Heart right ventricle (tissue), 16 donors: ENCODE data around the gene ARL6IP5. TPM values are rescaled to one million over a fixed set of nuclear protein-coding genes. Genes with fewer than 3 reads are reported as not detected.
A peak's percentile ranks its signal among the peaks of the same experiment; 100 is the strongest.

ENCODE experiments used
- ATAC-seq, 8 donors: fragments of 200-7000 bp; cut with Tn5 transposase; one replicate each; pipeline ENCODE4 v1.9.1; 2020; ENCODE audit warnings: mild to moderate bottlenecking in 8 of 8, moderate library complexity in 8 of 8, moderate number of reproducible peaks in 1 of 8
- DNase-seq, 2 donors: peaks; one replicate each; pipeline ENCODE4 v3.0.0-alpha.2; 2020
- H3K27ac ChIP-seq, 10 donors: fragments of 200-600 bp; sonication (generic) in 2 of 10; one replicate each; pipeline versions ENCODE4 v1.5.0 to v1.8.0; 2020 to 2022; ENCODE audit warnings: mild to moderate bottlenecking in 3 of 10
- H3K27me3 ChIP-seq, 7 donors: fragments of 200-600 bp; one replicate each; pipeline ENCODE4 v1.8.0; 2021 to 2022; ENCODE audit warnings: mild to moderate bottlenecking in 2 of 7
- H3K36me3 ChIP-seq, 9 donors: fragments of 200-600 bp; sonication (generic) in 1 of 9; one replicate each; pipeline versions ENCODE4 v1.5.0 to v1.8.0; 2020 to 2022; ENCODE audit warnings: mild to moderate bottlenecking in 2 of 9
- H3K4me1 ChIP-seq, 9 donors: fragments of 200-600 bp; sonication (generic) in 1 of 9; one replicate each; pipeline versions ENCODE4 v1.5.0 to v1.8.0; 2020 to 2022; ENCODE audit warnings: mild to moderate bottlenecking in 4 of 9
- H3K4me3 ChIP-seq, 10 donors: fragments of 200-600 bp; sonication (generic) in 2 of 10; one replicate each; pipeline versions ENCODE4 v1.5.0 to v1.8.0; 2020 to 2022; ENCODE audit warnings: mild to moderate bottlenecking in 7 of 10, moderate library complexity in 2 of 10
- H3K9me3 ChIP-seq, 11 donors: fragments of 200-600 bp in 10 of 11; sonication (generic) in 2 of 11; one replicate each; pipeline versions ENCODE4 v1.5.0 to v1.8.0; 2013 to 2022; ENCODE audit warnings: mild to moderate bottlenecking in 2 of 11, control low read depth in 1 of 11, moderate library complexity in 1 of 11
- WGBS, 2 donors: extraction: QIAGEN DNeasy Blood & Tissue Kit; methylation state at CpG; one replicate each; pipeline ENCODE4 v1.1.7; 2013; ENCODE audit warnings: inconsistent platforms in 1 of 2; 5-methylcytosine and 5-hydroxymethylcytosine counted together
- intact Hi-C, 10 donors: fragments of 100-400 bp; cut with DNase I; formaldehyde crosslinking; loops; one replicate each; pipeline versions ENCODE4 v1.11.1 to v1.14.2; 2022
- polyA plus RNA-seq, 2 donors: library from polyadenylated mRNA; stranded (reverse); fragments of 200-250 nt; gene quantifications; one replicate each; pipeline ENCODE4 v1.2.3, GENCODE V29; 2013
- total RNA-seq, 10 donors: library from RNA; stranded (reverse); fragmentation: NEBNext Ultra II Directional in 3 of 10; extraction: Animal tissue kit (Norgen Biotek cat#: 25700) in 3 of 10; gene quantifications; one replicate each; pipeline versions ENCODE4 v1.2.1 to v1.2.4, GENCODE V29; 2021 to 2023
- TF ChIP-seq, protein P1 (sequence below), 9 donors: fragments of 200-600 bp; sonication (generic) in 2 of 9; IDR thresholded peaks; one replicate each; pipeline versions ENCODE4 v1.5.0 to v1.8.0; 2021 to 2022; ENCODE audit warnings: antibody characterized with exemption in 9 of 9, mild to moderate bottlenecking in 5 of 9, moderate library complexity in 1 of 9
- donor health status: Arrhythmogenic right ventricular cardiomyopathy.
- donor health status: ischemic (EF 13 %, LVEDD 7.1; RV severe dilation, severe dysfunction).
- donor health status: healthy with polysubstance abuse.
- donor health status: DM: no; HTN: yes; CAD: no.
- donor health status: DM: no; HTN: no; CAD: no.
- donor health status: ischemic (EF 25% LVEDD 6.9; RV normal size, moderate dysfunction).
- donor health status: ischemic (EF 25% LVEDD 5.7; RV mildly dilated, moderate dysfunction).
- donor health status: healthy.
- donor health status: DM: yes; HTN: yes; CAD: no.
- donor health status: Ischemic cardiomyopathy.
- donor health status: ischemic (EF 35%, LVEDD 5.7; RV mildly dilated, moderate dysfunction).
- donor health status: nonischemic (EF 11% LVEDD 7.7; RV severe dilation, severe dysfunction).
- donor health status: DM: yes; HTN: yes; CAD: no.
- donor health status: PGD.
- donor health status: ischemic (EF 29% LVEDD 5.4; RV normal size, mild dysfunction).
- donor health status: nonischemic (EF 23%, LVEDD 6.1; RV moderate dilation, normal function).

Gene ARL6IP5
- total and polyA plus RNA-seq, 12 donors = 151 to 226 (median 195) TPM

DNA sequence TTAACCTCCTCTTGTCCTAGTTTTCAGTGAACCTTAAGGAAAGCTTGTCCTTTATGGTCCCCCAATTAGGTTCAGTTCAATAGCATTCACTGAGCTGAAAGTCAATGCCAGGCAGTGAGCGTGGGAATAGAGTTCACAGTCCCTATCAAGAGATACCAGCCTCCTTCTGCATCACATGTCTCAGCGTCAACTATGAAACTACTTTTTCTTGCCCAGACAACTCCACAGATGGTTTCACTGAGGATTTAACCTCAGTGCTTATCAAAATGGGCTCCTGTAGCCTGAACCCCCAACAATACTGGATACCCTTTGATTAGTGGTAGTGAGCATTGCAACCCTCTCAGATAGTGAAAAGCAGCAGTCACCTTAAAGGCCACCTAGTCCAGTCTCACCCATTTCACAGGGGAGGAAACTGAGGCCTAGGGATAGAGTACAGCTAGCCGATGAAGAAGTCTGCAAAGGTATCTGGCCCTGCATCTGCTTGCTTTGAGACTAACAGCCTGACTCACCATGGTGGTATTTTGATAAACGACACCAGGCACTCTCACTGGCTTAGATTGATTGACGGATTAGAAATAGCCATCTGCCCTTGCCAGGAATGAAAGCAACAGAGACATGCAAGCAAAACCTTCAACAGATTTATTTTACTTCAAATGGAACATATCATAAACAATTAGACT lies 3.0 kb upstream of the ARL6IP5 start:
- 56 to 63% methylated on average over 5 of the region's 5 CpGs for WGBS, 2 donors
- intact Hi-C loops = loop anchor here in 3 of 10 donors (5.0 kb wide), 2 partner anchors 36 to 41 kb away; partner anchors contain the start of gene LMOD3 (in 2 of the 3)
- peaks cover 0 to 6% (median 0%) of the 10 kb centered on the region in 9 donors for H3K36me3 ChIP-seq
- ATAC-seq (no peak), DNase-seq (no peak)
- no peak overlapping the region for H3K4me3 ChIP-seq
- H3K27me3 ChIP-seq = no peaks in the 10 kb centered on the region
- H3K27ac ChIP-seq = peak overlapping the region in 7 of 10 donors; percentile 41 to 96 (median 95)
- TF ChIP-seq, protein P1, sequence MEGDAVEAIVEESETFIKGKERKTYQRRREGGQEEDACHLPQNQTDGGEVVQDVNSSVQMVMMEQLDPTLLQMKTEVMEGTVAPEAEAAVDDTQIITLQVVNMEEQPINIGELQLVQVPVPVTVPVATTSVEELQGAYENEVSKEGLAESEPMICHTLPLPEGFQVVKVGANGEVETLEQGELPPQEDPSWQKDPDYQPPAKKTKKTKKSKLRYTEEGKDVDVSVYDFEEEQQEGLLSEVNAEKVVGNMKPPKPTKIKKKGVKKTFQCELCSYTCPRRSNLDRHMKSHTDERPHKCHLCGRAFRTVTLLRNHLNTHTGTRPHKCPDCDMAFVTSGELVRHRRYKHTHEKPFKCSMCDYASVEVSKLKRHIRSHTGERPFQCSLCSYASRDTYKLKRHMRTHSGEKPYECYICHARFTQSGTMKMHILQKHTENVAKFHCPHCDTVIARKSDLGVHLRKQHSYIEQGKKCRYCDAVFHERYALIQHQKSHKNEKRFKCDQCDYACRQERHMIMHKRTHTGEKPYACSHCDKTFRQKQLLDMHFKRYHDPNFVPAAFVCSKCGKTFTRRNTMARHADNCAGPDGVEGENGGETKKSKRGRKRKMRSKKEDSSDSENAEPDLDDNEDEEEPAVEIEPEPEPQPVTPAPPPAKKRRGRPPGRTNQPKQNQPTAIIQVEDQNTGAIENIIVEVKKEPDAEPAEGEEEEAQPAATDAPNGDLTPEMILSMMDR (IDR thresholded peaks at IDR 0.05) = no peak
- H3K4me1 ChIP-seq = peaks cover 7 to 81% (median 66%) of the 10 kb centered on the region in 9 donors
- no peaks in the 10 kb centered on the region for H3K9me3 ChIP-seq

GRCh38 chr3:69082361-69082760 lies 2.4 kb upstream of the ARL6IP5 start:
- 74 to 75% methylated on average over 2 of the region's 2 CpGs for WGBS, 2 donors
- H3K27me3 ChIP-seq = no peaks in the 10 kb centered on the region
- peaks cover 11 to 85% (median 72%) of the 10 kb centered on the region in 9 donors for H3K4me1 ChIP-seq
- no peak for DNase-seq
- H3K27ac ChIP-seq = peak overlapping the region in 8 of 10 donors; percentile 37 to 96 (median 82)
- intact Hi-C loops = loop anchor here in 3 of 10 donors (5.0 kb wide), 2 partner anchors 35 to 40 kb away; partner anchors contain the start of gene LMOD3 (in 2 of the 3)
- H3K36me3 ChIP-seq = no peaks in the 10 kb centered on the region
- H3K4me3 ChIP-seq = no peak overlapping the region
- no peak for ATAC-seq
- TF ChIP-seq, protein P1 (IDR thresholded peaks at IDR 0.05) = no peak
- H3K9me3 ChIP-seq = no peaks in the 10 kb centered on the region

DNA sequence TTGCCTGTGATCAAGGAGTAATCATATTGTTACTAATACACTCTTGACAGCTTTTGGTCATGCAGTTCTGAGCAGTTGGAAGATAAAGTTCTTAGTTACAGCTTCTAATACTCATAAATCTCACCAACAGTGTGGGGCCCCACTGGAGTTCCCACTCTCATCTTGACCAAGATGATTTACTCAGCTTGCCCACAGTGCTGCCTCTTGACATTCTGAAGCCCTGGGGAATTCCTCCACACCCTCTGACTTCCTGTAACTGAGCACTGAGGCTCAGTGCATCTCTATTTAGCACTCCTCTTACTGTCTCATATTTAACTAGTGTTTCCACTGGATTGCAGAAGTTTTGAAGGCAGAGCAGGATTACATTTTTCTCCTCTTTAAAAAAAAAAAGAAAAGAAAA lies 1.9 kb upstream of the ARL6IP5 start:
- Histone ChIP-seq H3K4me3 (no peak overlapping the region), H3K9me3 (no peaks in the 10 kb centered on the region), H3K36me3 (no peaks in the 10 kb centered on the region), H3K27ac (peak overlapping the region in 8 of 10 donors; percentile 41 to 97 (median 96)), H3K4me1 (peaks cover 11 to 85% (median 73%) of the 10 kb centered on the region in 9 donors), H3K27me3 (no peaks in the 10 kb centered on the region)
- TF ChIP-seq, protein P1 (IDR thresholded peaks at IDR 0.05) = no peak
- intact Hi-C loops = loop anchor here in 3 of 10 donors (5.0 kb wide), 2 partner anchors 34 to 39 kb away; partner anchors contain the start of gene LMOD3 (in 2 of the 3)
- ATAC-seq (peak in 1 of 8 donors; percentile 28), DNase-seq (no peak)

DNA sequence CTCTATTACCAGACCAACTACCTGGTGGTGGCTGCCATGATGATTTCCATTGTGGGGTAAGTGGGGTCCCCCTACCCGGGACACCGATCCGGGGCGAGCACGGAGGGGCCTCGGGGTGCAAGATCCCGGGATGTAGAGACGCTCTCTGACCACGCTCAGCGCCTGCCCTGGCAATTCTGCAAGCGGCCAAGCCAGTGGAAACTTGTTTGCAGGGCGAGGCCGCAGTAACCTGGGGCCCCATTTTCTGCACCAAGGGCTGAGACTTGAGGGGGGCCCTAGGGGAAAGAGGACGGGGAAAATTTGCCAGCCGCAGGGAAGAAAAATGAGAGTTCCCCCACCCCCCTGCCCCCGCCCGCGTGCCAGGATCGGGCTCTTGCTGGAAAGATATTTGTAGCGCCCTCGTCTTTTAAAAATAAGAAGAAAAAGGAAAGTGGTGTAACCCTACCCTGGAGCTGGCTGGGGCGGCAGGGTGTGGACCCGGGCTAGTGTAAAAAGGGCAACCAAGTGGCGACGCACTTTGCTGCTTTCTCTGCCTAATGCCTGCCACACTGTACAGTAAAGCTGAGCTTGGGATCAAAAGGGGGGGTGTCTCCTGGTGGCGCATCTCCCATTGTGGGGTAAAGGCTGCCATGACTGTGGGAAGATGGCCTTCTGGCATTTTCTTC lies 563 bp downstream of the ARL6IP5 start:
- Histone ChIP-seq H3K36me3 (peaks cover 0 to 8% (median 0%) of the 10 kb centered on the region in 9 donors), H3K27ac (peak overlapping the region; percentile 91 to 97 (median 96)), H3K4me1 (peaks cover 11 to 90% (median 81%) of the 10 kb centered on the region in 9 donors), H3K27me3 (no peaks in the 10 kb centered on the region), H3K4me3 (peak overlapping the region; percentile 67 to 94 (median 91)), H3K9me3 (no peaks in the 10 kb centered on the region)
- ATAC-seq (peak; percentile 6 to 53 (median 42)), DNase-seq (peak in 1 of 2 donors; percentile 39)
- intact Hi-C loops = no loop called here
- WGBS, 2 donors = 0% methylated on average over 26 of the region's 26 CpGs
- TF ChIP-seq, protein P1 (IDR thresholded peaks at IDR 0.05) = no peak
